Measurements from ENCODE around the gene ZDHHC14.

- no peak for TF ChIP-seq CTCF (optimal IDR thresholded peaks at IDR 0.05 in 1 of 3, IDR thresholded peaks at IDR 0.05 in 1 of 3, conservative IDR thresholded peaks at IDR 0.05 in 1 of 3; ENCODE audit: extremely low read depth in 1 of 3, insufficient read depth in 2 of 3, low read length in 3 of 3)
- no peak for TF ChIP-seq EZH2 (IDR thresholded peaks at IDR 0.05; ENCODE audit: low read length)
Measured at GRCh38 chr6:157471077-157471686, 90.2 kb downstream of the ZDHHC14 start.
